NB4 (cell line): ENCODE measurements around the gene PLCD1.

Experiments used
- POLR2A ChIP-seq: IDR thresholded peaks from 2 replicates; pipeline ENCODE4 v1.6.1; 2011; ENCODE audit warnings: mild to moderate bottlenecking; ENCODE audit not compliant: insufficient read length; ENCODE audit errors: extremely low read depth
- TF ChIP-seq, protein P1 (sequence below): IDR thresholded peaks from 2 replicates; pipeline ENCODE4 v1.6.1; 2011; ENCODE audit warnings: low read depth, low read length
- TF ChIP-seq, protein P2 (sequence below): IDR thresholded peaks from one replicate; pipeline ENCODE4 v1.5.1; 2012; ENCODE audit warnings: low read depth, low read length

DNA sequence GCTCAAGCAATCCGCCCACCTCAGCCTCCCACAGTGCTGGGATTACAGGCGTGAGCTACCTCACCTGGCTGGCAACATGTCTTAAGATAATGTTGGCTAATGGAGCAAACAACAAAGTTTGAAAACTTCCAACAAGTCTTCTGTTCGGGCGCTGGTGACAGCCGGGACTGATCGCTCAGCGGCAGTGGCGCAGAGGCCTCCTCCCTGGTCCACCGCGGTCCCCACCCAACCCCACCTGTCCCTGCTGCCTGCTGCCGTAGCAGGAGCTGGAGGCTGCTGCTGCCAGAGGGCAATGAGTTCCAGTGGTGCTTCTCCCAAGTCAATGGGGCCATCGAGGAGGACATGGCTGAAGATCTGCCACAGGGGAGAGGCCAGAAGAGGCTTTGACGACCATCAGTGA is 21.7 kb upstream of the PLCD1 start:
- no peak for TF ChIP-seq POLR2A
- TF ChIP-seq, protein P1, sequence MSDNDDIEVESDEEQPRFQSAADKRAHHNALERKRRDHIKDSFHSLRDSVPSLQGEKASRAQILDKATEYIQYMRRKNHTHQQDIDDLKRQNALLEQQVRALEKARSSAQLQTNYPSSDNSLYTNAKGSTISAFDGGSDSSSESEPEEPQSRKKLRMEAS: no peak
- TF ChIP-seq, protein P2, sequence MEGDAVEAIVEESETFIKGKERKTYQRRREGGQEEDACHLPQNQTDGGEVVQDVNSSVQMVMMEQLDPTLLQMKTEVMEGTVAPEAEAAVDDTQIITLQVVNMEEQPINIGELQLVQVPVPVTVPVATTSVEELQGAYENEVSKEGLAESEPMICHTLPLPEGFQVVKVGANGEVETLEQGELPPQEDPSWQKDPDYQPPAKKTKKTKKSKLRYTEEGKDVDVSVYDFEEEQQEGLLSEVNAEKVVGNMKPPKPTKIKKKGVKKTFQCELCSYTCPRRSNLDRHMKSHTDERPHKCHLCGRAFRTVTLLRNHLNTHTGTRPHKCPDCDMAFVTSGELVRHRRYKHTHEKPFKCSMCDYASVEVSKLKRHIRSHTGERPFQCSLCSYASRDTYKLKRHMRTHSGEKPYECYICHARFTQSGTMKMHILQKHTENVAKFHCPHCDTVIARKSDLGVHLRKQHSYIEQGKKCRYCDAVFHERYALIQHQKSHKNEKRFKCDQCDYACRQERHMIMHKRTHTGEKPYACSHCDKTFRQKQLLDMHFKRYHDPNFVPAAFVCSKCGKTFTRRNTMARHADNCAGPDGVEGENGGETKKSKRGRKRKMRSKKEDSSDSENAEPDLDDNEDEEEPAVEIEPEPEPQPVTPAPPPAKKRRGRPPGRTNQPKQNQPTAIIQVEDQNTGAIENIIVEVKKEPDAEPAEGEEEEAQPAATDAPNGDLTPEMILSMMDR: no peak
